ENCODE results near the gene ERBB4.

DNA sequence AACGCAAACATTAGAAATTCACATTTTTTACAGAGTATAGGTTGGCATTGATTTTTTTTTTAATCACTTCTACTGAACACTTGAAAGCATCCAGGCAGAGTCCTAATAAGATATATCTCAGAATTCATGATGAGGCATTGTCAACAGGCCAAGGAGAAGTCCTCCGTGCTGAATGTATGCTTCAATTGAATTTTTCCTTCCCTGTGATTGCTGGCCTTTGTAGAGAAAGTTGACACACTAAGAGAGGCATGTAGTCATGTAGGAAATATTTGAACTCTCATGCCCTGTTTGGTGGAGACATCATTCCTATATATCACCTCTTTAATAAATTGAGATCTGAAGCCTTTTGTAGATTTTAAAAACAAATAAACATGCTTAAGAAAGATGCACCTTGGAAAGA is 1137.3 kb downstream of the ERBB4 start:
- TF ChIP-seq, protein P1, sequence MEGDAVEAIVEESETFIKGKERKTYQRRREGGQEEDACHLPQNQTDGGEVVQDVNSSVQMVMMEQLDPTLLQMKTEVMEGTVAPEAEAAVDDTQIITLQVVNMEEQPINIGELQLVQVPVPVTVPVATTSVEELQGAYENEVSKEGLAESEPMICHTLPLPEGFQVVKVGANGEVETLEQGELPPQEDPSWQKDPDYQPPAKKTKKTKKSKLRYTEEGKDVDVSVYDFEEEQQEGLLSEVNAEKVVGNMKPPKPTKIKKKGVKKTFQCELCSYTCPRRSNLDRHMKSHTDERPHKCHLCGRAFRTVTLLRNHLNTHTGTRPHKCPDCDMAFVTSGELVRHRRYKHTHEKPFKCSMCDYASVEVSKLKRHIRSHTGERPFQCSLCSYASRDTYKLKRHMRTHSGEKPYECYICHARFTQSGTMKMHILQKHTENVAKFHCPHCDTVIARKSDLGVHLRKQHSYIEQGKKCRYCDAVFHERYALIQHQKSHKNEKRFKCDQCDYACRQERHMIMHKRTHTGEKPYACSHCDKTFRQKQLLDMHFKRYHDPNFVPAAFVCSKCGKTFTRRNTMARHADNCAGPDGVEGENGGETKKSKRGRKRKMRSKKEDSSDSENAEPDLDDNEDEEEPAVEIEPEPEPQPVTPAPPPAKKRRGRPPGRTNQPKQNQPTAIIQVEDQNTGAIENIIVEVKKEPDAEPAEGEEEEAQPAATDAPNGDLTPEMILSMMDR (conservative IDR thresholded peaks at IDR 0.05; ENCODE audit: low read length) = no peak
- no peak for TF ChIP-seq EZH2phosphoT487 (IDR thresholded peaks at IDR 0.05; ENCODE audit: borderline replicate concordance, low read depth, low read length)
